ENCODE results near the gene CLCN2.

CLCN2 gene

GRCh38 chr3:184384342-184384741 lies 22.9 kb upstream of the CLCN2 start:
- no peak for TF ChIP-seq CTCF (IDR thresholded peaks at IDR 0.05)

- TF ChIP-seq CTCF (IDR thresholded peaks at IDR 0.05): no peak
These were observed 21.8 kb upstream of the CLCN2 start for GRCh38 chr3:184383033-184383740.

- TF ChIP-seq CTCF (IDR thresholded peaks at IDR 0.05): no peak
These were observed 21.1 kb upstream of the CLCN2 start for GRCh38 chr3:184382326-184383032.

GRCh38 chr3:184381261-184382224 lies 20.1 kb upstream of the CLCN2 start:
- no peak for TF ChIP-seq CTCF (IDR thresholded peaks at IDR 0.05)

- TF ChIP-seq CTCF (IDR thresholded peaks at IDR 0.05): no peak
These were observed 19.3 kb upstream of the CLCN2 start for GRCh38 chr3:184380627-184381260.

GRCh38 chr3:184380185-184380626 lies 18.8 kb upstream of the CLCN2 start:
- TF ChIP-seq CTCF (IDR thresholded peaks at IDR 0.05): no peak
